Stomach smooth muscle (tissue), 2 donors: Measurements from ENCODE around the gene LPIN2.

Source experiments
- H3K27ac ChIP-seq: one replicate; pipeline ENCODE4 v1.7.0; 2013; ENCODE audit warnings: mild to moderate bottlenecking, low read length, inconsistent platforms
- H3K27me3 ChIP-seq, 2 donors: one replicate each; pipeline ENCODE4 v1.7.0; 2013; ENCODE audit warnings: low read length in 2 of 2; ENCODE audit not compliant: insufficient read depth in 2 of 2, control insufficient read depth in 1 of 2
- H3K36me3 ChIP-seq, 2 donors: one replicate each; pipeline ENCODE4 v1.7.0; 2013; ENCODE audit warnings: low read length in 2 of 2; ENCODE audit not compliant: control insufficient read depth in 2 of 2, insufficient read depth in 2 of 2
- H3K4me1 ChIP-seq: one replicate; pipeline ENCODE4 v1.7.0; 2013; ENCODE audit warnings: low read length; ENCODE audit not compliant: control insufficient read depth, insufficient read depth
- H3K4me3 ChIP-seq, 2 donors: one replicate each; pipeline ENCODE4 v1.7.0; 2013; ENCODE audit warnings: low read length in 2 of 2
- H3K9ac ChIP-seq, 2 donors: one replicate each; pipeline ENCODE4 v1.7.0; 2013; ENCODE audit warnings: low read length in 2 of 2, mild to moderate bottlenecking in 1 of 2
- H3K9me3 ChIP-seq, 2 donors: one replicate each; pipeline ENCODE4 v1.7.0; 2013; ENCODE audit warnings: low read length in 2 of 2; ENCODE audit not compliant: control insufficient read depth in 2 of 2
- donor health status: healthy.
- donor health status: Pancreatic carcinoma.

LPIN2 gene

DNA sequence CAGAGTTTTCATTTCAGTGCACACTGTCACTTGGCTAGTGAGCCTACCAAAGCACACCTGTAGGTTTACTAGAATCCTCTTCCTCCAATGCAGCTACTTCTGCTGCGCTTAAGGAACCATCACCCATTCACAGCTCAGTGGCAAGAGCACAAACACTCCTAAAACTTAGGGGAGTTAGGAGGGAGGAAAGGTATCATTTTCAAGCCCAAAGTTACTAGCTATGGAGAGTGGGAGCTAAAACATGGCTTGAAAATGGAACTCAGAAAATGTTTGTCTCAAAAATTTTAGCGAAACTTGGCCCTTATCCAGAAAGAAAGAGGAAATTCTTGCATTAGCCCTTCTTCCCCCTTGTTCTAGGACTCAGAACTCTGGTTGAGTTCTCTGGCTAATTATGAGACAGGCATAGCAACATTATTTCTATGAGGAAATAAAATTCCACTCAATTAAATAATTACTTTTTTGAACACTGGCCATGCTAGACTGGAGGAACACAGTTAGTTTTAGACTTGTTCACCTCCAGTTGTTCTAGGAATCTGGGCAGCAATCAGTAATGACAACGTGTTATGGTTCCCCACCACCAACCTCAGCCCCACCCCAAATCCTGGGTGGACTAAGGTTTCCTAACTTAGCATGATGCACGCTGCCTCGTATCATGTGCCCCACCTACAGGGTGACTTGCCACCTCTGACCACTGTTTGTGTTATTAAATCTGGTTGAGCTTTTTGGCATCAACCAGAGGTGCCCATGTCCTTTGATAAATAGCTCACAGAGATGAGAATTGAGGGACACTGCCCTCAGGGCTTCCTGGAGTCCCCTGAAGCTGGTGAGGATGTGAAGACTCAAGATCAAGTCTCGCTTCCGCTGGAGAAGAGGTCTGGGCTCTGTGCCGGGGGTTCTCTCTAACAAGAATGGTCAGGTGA is 32.8 kb downstream of the LPIN2 start:
- Histone ChIP-seq H3K9me3 (no peaks in the 10 kb centered on the region), H3K4me3 (peak overlapping the region in 1 of 2 donors; percentile 16), H3K36me3 (no peaks in the 10 kb centered on the region), H3K27me3 (no peaks in the 10 kb centered on the region), H3K9ac (no peak overlapping the region), H3K27ac (no peak overlapping the region), H3K4me1 (peaks cover 3% of the 10 kb centered on the region)

DNA sequence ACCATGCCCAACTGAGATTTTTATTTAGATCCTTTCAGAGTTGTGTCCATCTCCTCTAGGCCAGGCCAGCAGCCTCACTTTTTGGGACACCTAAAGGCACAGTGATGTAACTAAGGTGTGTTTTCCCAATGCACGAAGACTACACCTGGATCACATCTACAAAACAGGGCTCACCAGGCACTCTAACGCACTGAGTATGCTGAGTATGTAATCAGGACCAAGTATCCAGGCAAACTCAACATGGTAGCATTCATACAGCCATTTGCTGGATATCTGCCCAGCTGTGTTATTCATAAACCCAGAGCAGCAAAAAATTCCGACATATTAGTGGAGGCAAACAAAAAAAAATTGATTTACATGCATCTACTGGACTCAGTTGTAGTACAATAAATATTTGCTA is 33.8 kb downstream of the LPIN2 start:
- Histone ChIP-seq H3K9ac (no peak overlapping the region), H3K4me1 (peaks cover 3% of the 10 kb centered on the region), H3K9me3 (no peaks in the 10 kb centered on the region), H3K27ac (no peak overlapping the region), H3K4me3 (no peak overlapping the region), H3K36me3 (no peaks in the 10 kb centered on the region), H3K27me3 (no peaks in the 10 kb centered on the region)

DNA sequence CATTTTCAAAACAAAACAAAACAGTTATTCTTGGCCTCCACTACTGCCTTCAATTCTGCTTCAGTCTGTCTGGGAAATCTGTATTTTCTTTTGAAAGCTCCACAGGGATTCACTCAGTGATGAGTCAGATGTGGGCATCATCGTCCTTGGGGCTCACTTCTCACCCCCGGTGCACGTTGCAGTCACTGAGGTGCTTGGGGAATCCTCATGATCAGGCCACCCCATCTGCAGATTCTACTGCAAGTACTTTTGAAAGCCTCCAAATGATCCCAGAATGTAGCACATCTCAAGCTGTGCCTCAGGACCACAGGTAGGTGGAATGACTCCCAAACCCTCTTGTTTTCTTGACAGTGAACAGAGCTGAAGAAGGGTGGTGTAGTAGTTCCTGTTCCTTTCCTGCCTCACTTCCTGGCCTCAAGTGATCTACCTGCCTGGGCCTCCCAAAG is 34.3 kb downstream of the LPIN2 start:
- Histone ChIP-seq H3K4me1 (peaks cover 3% of the 10 kb centered on the region), H3K27ac (no peak overlapping the region), H3K4me3 (peak overlapping the region in 1 of 2 donors; percentile 9), H3K9ac (no peak overlapping the region), H3K27me3 (no peaks in the 10 kb centered on the region), H3K36me3 (no peaks in the 10 kb centered on the region), H3K9me3 (no peaks in the 10 kb centered on the region)

DNA sequence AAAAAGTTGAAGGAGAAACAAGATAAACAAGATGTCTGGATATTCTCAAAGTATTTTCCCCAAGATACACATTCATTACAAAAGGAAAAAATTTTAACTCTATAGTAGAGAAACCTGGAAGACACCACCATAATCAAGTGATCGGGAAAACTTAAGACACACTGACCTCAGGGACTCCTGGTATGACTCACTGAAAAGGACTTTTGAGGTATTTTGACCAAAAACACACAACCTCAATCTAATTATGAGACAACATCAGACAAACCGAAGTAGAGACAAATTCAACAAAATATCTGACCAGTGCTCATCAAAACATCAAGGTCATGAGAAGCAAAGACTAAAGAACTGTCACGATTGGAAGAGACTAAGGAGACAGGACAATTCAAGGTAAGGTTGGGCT is 34.7 kb downstream of the LPIN2 start:
- H3K27me3 ChIP-seq = no peaks in the 10 kb centered on the region

DNA sequence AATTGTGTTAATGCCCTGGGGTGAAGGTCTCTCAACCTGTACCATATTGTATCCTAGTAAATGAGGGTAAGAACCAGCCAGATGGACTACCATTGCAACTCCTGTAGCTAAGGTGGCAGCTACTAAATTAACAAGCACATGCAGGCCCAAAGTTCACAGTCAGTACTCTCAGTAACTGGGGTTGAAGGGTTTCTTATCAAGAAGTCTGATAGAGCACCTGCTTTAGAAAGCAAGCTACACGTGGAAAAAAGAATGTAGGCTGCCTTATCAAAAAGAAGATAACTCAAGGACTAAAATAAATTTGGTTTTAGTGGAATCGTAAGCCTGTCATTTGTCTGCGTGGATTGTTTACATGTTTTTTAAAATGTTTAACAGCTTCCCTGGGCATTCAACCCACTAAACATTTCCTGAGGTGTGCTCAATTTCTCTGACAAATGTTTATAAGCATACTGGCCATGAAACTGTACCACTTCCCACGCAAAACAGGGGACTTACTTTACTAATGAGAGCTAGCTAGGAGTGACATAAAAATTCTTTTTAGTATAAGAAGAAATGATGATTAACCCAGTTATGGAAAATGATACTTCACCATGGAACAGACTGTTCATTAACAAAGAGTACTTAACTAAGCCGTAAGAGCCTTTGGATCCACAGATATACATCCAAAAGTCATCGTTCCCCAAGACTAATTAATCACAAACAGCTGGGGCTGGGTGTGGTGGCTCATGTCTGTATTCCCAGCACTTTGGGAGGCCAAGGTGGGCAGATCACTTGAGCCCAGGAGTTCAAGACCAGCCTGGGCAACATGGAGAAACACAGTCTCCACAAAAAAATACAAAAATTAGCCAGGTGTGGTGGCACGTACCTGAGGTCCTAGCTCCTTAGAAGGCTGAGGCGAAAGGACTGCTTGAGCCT is 36.5 kb downstream of the LPIN2 start:
- no peaks in the 10 kb centered on the region for H3K9me3 ChIP-seq
- no peak overlapping the region for H3K9ac ChIP-seq
- no peak overlapping the region for H3K4me3 ChIP-seq
- H3K27ac ChIP-seq = no peak overlapping the region
- H3K36me3 ChIP-seq = no peaks in the 10 kb centered on the region
- H3K27me3 ChIP-seq = no peaks in the 10 kb centered on the region
- peaks cover 3% of the 10 kb centered on the region for H3K4me1 ChIP-seq

More for the DNA sequence above, 34.7 kb downstream of the LPIN2 start:
- H3K36me3 ChIP-seq = no peaks in the 10 kb centered on the region
- H3K9me3 ChIP-seq = no peaks in the 10 kb centered on the region
- H3K9ac ChIP-seq = no peak overlapping the region
- peaks cover 3% of the 10 kb centered on the region for H3K4me1 ChIP-seq
- H3K4me3 ChIP-seq = no peak overlapping the region
- H3K27ac ChIP-seq = no peak overlapping the region

DNA sequence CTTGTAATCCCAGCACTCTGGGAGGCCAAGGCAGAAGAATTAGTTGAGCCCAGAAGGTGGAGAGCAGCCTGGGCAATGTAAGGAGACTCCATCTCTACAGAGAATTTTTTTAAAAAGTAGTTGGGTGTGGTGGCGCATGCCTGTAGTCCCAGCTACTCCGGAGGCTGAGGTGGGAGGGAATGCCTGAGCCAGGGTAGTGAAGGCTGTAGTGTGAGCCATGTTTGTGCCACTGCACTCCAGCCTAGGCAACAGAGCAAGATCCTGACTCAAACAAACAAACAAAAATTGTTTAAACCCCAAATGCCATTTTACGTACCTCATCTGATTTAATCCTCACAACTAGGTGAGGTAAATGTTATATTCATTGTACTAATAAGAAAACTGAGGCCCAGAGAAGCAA is 38.2 kb downstream of the LPIN2 start:
- Histone ChIP-seq H3K27ac (no peak overlapping the region), H3K27me3 (no peaks in the 10 kb centered on the region), H3K4me1 (no peaks in the 10 kb centered on the region), H3K9me3 (no peaks in the 10 kb centered on the region), H3K36me3 (no peaks in the 10 kb centered on the region), H3K4me3 (no peak overlapping the region), H3K9ac (no peak overlapping the region)

DNA sequence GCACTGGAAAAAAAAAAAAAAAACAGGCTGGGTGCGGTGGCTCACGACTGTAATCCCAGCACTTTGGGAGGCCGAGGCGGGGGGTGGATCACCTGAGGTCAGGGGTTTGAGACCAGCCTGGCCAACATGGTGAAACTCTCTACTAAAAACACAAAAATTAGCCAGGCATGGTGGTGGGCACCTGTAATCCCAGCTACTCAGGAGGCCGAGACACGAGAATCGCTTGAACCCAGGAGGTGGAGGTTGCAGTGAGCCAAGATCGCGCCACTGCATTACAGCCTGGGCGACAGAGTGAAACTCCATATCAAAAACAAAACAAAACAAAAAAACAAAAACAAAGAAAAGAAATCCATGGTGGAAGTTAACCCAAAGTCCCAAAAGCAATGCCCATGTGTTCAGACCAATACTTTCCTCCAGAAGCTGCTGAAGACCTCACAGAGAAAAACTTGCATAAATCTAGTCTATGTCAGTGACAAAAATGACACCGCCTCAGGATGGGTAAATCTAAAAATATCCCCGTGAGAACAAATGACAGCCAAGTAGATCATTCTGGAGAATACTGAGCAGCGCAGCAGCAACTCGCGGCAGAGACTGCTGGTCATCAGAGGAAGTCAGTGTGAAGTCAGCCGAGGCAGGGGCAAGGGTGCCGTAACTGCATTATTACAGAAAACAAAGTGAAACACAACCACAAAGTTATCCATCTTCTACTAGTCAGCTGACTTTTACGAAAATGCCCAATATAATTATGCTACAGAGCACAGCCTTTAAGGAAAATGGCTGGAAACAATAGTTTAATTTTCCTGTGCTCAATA is 41.0 kb downstream of the LPIN2 start:
- H3K4me3 ChIP-seq = no peak overlapping the region
- no peaks in the 10 kb centered on the region for H3K27me3 ChIP-seq
- H3K9me3 ChIP-seq = no peaks in the 10 kb centered on the region
- H3K9ac ChIP-seq = no peak overlapping the region
- no peak overlapping the region for H3K27ac ChIP-seq
- H3K36me3 ChIP-seq = no peaks in the 10 kb centered on the region
- no peaks in the 10 kb centered on the region for H3K4me1 ChIP-seq

DNA sequence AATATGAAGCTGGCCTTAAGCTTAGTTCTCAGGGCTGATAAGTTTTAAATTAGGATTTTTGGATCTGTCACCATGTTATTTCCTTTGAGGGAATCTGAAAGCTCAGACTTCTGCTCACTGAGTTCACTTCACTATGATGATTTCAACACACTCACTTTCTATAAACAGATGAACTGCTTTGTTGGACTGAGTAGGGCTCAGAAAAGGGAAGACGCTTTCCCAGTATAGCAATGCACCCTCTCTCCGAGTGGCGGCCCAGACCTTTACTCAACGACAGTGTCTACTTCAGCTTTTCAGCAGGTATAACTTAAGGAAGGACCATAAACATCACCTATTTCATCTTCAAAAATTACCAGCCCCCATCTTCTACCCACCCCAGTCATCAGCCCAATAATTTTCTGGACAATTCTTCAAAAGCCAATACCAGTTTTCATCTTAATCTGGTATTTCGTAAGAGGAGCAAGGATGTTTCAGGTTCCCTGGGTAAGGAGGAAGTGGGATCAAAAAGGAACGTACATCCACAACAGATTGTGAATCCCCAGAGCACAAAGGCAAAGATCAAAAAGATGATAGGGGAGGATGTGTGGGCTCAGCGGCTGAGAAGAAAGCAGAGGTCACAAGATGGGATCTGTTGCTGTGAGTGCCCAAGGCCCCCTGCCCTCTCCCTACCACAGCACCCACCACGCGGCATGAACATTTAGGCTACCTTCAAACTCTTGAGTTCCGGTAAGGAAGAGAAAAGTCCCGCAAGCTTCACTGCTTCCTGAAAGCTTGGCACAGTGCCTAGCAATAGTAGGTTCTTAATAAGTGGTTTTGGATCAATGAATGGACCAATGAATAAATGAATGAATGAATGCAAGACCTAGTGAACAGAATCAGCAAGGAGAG is 41.9 kb downstream of the LPIN2 start:
- no peaks in the 10 kb centered on the region for H3K36me3 ChIP-seq
- no peaks in the 10 kb centered on the region for H3K27me3 ChIP-seq
- no peak overlapping the region for H3K9ac ChIP-seq
- H3K4me1 ChIP-seq = no peaks in the 10 kb centered on the region
- H3K4me3 ChIP-seq = peak overlapping the region in 1 of 2 donors; percentile 23
- H3K9me3 ChIP-seq = no peaks in the 10 kb centered on the region
- H3K27ac ChIP-seq = no peak overlapping the region

DNA sequence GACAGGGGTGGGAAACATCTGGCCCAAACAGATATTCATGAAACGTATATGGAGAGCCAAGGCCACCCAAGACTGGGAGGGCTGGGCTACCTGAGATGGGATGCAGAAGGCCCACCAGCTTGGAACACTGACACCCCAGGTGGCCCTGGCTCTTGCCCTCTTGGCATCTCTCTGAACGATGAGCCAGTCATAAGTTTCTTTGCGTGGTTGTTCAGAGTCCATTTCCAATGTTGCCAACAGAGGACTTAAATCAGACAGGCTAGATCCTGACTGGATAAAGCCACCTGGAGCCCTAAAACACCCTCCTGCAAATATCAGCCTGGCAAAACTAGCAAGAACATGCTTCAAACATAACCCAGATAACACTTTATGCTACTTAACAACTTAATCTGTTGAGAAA is 42.6 kb downstream of the LPIN2 start:
- Histone ChIP-seq H3K36me3 (no peaks in the 10 kb centered on the region), H3K27ac (no peak overlapping the region), H3K9me3 (no peaks in the 10 kb centered on the region), H3K4me1 (no peaks in the 10 kb centered on the region), H3K27me3 (no peaks in the 10 kb centered on the region), H3K9ac (no peak overlapping the region), H3K4me3 (no peak overlapping the region)
